GM19193 (cell line): Measurements from ENCODE around the gene HBA2.
"Not testable (repeated sequence)": the region's sequence is repeated elsewhere in the genome, so short reads cannot be mapped to it uniquely, and the experiment has no call there.

Source experiments
- POLR2A ChIP-seq: IDR thresholded peaks from 4 replicates; pipeline ENCODE4 v1.6.1; 2011; ENCODE audit not compliant: insufficient read depth, insufficient read length; ENCODE audit errors: extremely low read depth

The HBA2 gene

DNA sequence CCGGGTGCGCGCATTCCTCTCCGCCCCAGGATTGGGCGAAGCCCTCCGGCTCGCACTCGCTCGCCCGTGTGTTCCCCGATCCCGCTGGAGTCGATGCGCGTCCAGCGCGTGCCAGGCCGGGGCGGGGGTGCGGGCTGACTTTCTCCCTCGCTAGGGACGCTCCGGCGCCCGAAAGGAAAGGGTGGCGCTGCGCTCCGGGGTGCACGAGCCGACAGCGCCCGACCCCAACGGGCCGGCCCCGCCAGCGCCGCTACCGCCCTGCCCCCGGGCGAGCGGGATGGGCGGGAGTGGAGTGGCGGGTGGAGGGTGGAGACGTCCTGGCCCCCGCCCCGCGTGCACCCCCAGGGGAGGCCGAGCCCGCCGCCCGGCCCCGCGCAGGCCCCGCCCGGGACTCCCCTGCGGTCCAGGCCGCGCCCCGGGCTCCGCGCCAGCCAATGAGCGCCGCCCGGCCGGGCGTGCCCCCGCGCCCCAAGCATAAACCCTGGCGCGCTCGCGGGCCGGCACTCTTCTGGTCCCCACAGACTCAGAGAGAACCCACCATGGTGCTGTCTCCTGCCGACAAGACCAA is at the start of gene HBA2:
TSS of gene HBA2 (plus strand) at position 503 of the 568 bp plus-strand sequence. CDS start at position 540, 37 bp downstream.
- not testable (repeated sequence) for TF ChIP-seq POLR2A

DNA sequence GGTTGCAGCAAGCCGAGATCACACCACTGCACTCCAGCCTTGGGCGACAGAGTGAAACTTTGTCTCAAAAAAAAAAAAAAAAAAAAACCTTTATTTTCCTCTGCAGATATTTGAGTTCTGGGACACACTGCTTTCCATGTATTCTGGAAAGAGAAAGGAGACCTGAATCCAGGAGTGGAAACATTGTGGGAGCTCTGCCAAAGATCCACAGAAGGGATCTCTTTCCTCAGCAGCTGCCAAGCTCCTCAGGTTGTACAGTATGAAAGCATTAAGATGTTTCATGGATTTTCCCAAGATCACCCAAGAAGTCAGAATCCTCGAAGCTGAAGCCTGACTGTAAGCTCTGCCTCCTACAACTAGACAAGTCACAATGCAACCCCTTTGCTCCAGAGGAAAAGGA is 47.7 kb upstream of the HBA2 start:
- TF ChIP-seq POLR2A: no peak

DNA sequence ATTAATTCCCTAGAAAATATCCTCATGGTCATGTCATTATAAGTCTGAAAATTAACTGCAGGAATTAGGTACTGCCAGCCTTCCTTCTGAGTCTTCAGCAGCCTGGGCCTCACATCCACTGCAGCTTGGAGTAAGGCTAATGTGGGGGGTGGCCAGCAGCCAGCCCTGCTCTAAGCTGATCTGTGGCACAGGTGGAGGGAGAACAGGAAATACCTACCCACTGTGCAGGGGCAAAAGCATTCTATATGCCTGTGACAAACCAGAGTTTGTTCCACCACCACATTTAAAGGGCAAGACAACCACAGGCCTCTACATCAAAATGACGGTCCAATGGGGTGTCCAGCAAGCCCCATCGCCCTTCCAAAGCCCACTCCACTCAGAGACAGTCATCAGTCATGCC is 43.6 kb upstream of the HBA2 start:
- no peak for TF ChIP-seq POLR2A

DNA sequence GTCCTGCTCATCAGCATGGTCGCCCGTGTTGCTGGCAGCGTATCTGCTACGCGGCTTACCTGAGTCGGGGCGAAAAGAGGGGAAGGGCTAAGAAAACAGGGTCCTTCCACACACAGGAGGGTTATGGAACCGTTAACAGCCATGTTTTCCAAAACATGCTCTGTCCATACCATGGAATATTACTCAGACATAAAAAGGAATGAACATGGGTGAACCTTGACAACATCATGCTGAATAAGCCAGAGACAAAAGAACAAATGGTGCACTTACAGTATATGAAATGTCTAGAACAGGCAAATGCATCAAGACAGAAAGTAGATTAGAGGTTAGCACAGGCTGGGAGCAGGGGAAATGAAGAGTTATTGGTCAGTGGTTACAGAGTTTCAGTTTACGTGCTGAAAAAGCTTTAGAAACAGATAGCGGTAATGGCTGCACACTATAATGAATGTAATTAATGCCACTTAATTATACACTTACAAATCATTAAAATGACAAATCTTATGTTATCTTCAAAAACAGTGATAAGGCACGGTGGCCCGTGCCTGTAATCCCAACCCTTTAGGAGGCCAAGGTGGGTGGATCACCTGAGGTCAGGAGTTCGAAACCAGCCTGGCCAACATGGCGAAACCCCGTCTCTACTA is 42.0 kb upstream of the HBA2 start:
- TF ChIP-seq POLR2A: no peak

DNA sequence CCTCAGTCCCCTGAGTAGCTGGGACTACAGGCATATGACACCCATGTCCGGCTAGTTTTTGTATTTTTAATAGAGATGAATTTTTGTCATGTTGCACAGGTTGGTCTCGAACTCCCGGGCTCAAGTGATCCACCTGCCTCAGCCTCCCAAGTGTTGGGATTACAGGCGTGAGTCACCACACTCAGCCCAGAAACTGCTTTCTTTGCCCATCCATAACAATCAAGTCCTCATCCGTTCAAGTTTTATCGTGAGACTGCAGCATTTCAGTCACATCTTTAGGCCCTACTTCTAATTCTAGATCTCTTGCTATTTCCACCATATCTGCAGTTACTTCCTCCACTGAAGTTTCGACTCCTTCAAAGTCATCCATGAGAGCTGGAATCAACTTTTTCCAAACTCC is 40.6 kb upstream of the HBA2 start:
- no peak for TF ChIP-seq POLR2A

DNA sequence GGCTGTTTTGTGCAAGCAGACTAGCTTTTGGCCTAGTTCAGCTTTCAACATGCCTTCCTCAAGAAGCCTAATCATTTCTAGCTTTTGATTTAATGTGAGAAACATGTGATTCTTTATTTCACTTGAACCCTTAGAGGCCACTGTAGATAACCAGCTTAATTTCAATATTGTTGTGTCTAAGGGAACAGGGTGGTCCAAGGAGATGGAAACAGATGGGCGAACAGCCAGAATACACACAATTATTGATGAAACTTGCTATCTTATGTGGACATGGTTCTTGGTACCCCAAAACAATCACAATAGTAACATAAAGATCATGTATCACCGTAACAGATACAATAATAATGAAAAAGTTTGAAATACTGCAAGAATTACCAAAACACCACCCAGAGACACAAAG is 39.0 kb upstream of the HBA2 start:
- TF ChIP-seq POLR2A: no peak

DNA sequence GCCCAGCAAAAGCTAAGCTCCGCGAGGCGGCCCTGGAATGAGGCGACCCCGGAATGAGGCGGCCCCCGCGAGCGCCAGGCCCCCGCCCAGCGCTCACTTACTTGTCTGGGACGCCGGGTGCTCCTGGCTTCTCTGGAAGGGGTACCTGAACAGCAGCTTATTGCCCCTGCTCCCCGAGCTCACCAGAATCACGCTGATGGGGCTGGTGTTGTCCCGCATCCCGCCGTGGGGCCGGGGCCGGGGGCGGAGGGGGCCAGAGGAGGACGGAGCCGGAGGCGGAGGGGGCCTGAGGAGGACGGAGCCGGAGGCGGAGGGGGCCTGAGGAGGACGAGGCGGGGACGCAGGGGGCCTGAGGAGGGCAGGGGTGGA is 34.6 kb upstream of the HBA2 start:
- TF ChIP-seq POLR2A: no peak

DNA sequence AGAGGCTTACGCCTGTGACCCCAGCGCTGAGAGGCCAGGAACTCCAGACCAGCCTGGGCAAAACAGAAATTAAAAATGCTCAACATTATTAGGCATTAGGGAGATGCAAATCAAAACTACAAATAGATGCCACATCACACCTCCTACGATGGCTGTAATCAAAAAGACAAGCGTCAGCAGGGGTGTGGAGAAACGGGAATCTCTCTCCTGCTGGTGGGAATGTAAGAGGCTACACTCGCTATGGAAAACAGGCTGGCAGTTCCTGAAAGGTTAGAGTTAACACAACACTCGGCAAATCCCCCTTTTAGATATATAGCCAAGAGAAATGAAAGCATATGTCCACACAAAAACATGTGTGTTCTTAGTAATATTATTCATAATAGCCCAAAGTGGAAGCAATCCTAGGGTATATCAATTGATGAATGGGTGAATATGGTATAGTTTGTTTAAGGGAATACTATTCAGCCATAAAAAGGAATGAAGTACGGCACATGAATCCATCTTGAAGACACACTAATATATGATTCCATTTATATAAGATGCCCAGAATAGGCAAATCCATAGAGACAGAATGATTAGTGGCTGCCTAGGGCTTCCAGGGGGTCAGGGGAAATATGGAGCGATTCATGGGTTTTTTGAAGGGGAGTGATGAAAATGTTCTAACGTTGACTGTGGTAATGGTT is 32.4 kb upstream of the HBA2 start:
- TF ChIP-seq POLR2A: no peak

DNA sequence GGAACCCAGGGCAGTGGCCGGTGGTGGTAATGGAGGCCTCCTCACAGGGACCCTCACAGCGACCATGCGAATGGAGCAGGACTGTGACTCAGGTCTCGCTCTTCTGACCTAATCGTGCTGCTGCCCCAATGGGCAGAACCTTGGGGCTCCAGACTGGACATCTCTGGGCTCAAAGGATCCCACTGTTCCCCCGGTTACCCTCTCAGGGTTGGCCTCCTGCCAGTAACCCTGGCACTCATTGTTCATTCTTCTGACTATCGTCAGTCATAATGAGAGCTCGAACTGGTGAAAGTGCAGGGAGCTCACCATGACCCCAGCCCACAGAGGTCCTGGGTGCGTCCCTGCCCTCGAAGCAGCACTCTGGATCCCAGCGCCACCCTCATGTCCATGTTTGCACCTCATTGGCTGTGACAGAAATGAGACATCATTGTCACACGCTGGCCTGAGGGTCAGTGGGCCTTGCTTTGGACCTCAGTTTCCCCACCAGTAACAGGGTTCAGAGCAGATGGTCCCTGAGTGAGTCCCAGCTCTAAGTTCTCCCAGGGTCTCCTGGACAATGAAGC is 30.2 kb upstream of the HBA2 start:
- TF ChIP-seq POLR2A: no peak

DNA sequence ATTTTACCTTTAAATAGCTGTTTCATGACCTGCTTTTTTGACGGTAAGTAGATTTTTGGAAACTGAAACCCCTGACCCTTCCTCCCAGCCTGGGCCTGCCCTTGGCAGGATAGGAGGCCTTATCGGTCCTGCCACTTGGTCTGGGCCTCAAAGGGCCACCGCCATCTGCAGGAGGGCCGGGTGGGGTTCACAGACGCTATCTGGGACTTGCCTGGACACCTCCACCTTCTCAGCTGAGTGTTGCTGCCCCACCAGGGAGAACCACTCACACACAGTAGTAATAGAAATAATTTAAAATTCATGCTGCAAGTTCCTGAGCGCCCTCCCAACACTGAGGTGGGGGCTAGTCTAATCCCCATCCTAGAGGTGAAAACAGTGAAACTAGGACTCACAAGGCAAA is 29.6 kb upstream of the HBA2 start:
- no peak for TF ChIP-seq POLR2A

DNA sequence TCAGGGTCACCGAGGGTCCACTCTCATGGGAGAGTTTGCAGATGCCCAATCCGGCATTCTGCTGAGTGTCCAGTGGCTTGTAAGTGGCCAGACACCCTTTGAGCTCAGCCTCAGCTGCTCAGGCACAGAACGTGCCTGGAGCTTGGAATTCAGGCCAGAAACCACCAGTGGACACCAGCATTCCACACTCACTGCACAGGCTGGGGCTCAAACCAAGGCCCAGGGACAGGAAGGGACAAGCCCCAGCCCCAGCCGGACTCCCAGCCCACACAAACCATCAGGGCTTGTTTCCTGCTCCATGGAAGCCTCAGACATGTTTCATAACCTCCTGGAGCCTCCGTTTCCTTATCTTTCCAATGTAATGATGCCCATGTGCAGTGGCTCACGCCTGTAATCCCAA is 29.2 kb upstream of the HBA2 start:
- TF ChIP-seq POLR2A: no peak

DNA sequence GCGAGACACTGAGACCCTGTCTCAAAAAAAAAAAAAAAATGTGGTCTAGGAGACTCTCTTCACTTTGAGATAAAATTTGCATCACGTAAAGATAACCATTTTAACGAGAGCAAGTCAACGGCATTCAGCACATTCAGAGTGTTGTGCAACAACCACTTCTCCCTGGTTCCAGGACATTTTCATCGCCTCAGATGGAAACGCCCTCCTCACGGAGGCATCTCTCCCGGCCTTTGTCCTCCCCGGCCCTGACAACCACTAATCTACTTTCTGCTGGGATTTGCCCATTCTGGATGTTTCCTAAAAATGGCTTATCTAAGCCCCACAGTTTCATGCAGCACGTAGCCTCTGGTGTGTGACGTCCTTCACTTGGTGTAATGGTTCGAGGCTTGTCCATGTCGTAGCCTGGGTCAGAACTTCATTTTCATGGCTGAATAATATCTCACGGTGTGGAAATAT is 27.9 kb upstream of the HBA2 start:
- no peak for TF ChIP-seq POLR2A

DNA sequence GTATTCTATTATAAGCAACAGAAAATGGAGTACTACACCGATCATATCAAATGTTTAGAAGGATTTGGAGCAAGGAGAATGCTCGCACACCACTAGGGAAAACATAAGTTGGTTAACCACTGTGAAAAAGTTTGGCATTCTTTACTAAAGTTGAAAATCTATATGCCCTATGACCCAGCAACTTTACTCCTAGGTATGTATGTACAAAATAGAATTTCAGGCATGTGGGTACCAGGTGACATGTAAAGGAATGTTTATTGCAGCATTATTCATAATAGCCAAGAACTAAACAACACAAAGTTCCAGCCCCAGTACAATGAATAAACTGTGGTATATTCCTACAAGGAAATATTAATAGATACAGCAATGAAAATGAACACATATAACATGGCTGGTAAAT is 26.0 kb upstream of the HBA2 start:
- no peak for TF ChIP-seq POLR2A

DNA sequence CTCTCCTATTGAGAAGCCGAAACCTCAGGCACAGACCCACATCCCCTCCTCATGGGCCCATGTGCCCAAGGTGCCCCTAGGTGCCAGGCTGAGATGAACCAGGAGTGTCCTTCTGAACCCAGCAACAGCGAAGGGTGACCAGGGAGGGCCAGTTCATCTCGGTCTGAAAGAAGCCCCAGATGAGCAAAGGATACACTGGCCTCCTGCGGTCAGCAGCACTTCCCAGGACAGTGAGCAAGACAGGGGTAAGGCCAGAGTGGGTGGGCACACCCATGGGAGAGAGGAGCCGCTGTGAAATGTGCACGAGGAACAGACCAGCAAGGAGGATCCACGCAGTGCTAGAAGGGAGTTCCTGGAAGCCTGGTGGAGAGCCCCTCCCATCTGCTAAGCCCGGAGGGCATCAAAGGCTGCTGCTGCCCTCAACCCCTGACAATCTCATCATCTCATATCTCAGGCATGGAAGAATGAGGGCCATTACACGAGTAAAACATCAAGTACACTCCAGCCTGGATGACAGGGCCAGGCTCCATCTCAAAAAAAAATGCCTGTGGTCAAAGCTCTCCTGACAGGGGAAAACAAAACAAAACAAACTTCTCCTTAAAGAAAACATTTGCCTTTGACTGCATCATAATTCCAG is 23.5 kb upstream of the HBA2 start:
- no peak for TF ChIP-seq POLR2A
